ENCODE results near the gene RABEP1.

DNA sequence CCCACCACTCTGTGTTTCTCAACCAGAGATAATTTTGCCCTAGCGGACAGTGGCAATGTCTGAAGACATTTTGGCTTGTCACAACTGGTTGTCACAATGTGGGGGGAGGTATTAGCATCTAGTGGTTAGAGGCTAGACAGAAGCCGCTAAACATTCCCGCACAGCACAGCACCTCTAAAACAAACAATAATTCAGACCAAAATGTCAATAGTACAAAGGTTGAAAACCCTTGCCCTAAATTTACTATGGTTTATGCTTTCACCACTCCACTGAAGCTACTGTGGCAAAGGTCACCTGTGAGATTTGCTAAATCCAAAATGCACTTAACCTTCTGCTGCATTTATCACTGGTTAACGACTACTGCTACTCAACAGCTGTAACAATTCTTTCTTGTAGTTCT, 123.3 kb downstream of the RABEP1 start:
- TF ChIP-seq, protein P1, sequence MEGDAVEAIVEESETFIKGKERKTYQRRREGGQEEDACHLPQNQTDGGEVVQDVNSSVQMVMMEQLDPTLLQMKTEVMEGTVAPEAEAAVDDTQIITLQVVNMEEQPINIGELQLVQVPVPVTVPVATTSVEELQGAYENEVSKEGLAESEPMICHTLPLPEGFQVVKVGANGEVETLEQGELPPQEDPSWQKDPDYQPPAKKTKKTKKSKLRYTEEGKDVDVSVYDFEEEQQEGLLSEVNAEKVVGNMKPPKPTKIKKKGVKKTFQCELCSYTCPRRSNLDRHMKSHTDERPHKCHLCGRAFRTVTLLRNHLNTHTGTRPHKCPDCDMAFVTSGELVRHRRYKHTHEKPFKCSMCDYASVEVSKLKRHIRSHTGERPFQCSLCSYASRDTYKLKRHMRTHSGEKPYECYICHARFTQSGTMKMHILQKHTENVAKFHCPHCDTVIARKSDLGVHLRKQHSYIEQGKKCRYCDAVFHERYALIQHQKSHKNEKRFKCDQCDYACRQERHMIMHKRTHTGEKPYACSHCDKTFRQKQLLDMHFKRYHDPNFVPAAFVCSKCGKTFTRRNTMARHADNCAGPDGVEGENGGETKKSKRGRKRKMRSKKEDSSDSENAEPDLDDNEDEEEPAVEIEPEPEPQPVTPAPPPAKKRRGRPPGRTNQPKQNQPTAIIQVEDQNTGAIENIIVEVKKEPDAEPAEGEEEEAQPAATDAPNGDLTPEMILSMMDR (IDR thresholded peaks at IDR 0.05; ENCODE audit: poor library complexity) = no peak
- TF ChIP-seq EZH2 (IDR thresholded peaks at IDR 0.05; ENCODE audit: borderline replicate concordance) (no peak), EZH2phosphoT487 (IDR thresholded peaks at IDR 0.05; ENCODE audit: low read depth, severe bottlenecking, unreplicated experiment) (no peak)
